WTC11 (cell line): ENCODE data around the gene C12orf43. TPM values are rescaled to one million over a fixed set of nuclear protein-coding genes. Genes with fewer than 3 reads are reported as not detected.

Source experiments
- ATAC-seq: fragments of 200-7000 bp; cut with Tn5 transposase; 2 replicates; pipeline ENCODE4 v1.10.0; 2021; ENCODE audit warnings: mild to moderate bottlenecking, moderate library complexity
- CTCF ChIA-PET: fragments of 300-600 bp; sonication (Branson Sonifier 250); formaldehyde crosslinking; loops from one replicate; lab custom pipeline; 2021; ENCODE audit warnings: antibody characterized with exemption; lab: Charles Lee
- POLR2A ChIA-PET: fragments of 350-600 bp; sonication (Branson Sonifier 250); formaldehyde crosslinking; loops from one replicate; lab custom pipeline; 2021; ENCODE audit warnings: antibody characterized with exemption; lab: Charles Lee
- DNase-seq: peaks from one replicate; pipeline ENCODE4 v3.0.0; 2021; ENCODE audit warnings: low spot score
- H3K27ac Mint-ChIP-seq: 2 replicates; pipeline ENCODE4 v1.8.0; 2021; ENCODE audit warnings: mixed read lengths
- H3K27me3 Mint-ChIP-seq: 2 replicates; pipeline ENCODE4 v1.8.0; 2021; ENCODE audit warnings: low read depth, mild to moderate bottlenecking, moderate library complexity, mixed read lengths
- H3K36me3 Mint-ChIP-seq: 2 replicates; pipeline ENCODE4 v1.8.0; 2021; ENCODE audit warnings: mixed read lengths
- H3K4me1 Mint-ChIP-seq: 2 replicates; pipeline ENCODE4 v1.8.0; 2022; ENCODE audit warnings: mixed read lengths
- H3K4me3 Mint-ChIP-seq: 2 replicates; pipeline ENCODE4 v1.8.0; 2021; ENCODE audit warnings: mild to moderate bottlenecking, moderate library complexity, mixed read lengths
- H3K9me3 Mint-ChIP-seq: 2 replicates; pipeline ENCODE4 v1.8.0; 2021; ENCODE audit warnings: mixed read lengths
- CREM ChIP-seq: sonication (generic); formaldehyde crosslinking; IDR thresholded peaks from 2 replicates; pipeline ENCODE4 v1.8.1; 2022; ENCODE audit warnings: mild to moderate bottlenecking, missing genetic modification reagents, moderate library complexity
- E2F5 ChIP-seq: sonication (generic); formaldehyde crosslinking; IDR thresholded peaks from 2 replicates; pipeline ENCODE4 v1.8.1; 2022; ENCODE audit warnings: mild to moderate bottlenecking, moderate library complexity, missing genetic modification reagents
- ELF4 ChIP-seq: sonication (generic); formaldehyde crosslinking; IDR thresholded peaks from 2 replicates; pipeline ENCODE4 v1.8.1; 2022; ENCODE audit warnings: low read depth, mild to moderate bottlenecking, moderate library complexity, missing genetic modification reagents
- EMX1 ChIP-seq: fragments of 250-450 bp; sonication (Bioruptor Pico); IDR thresholded peaks from 2 replicates; pipeline ENCODE4 v1.8.0; 2021; ENCODE audit warnings: mild to moderate bottlenecking
- ERG ChIP-seq: fragments of 250-450 bp; sonication (Bioruptor Pico); IDR thresholded peaks from 2 replicates; pipeline ENCODE4 v1.8.0; 2021; ENCODE audit warnings: mild to moderate bottlenecking
- ESRRA ChIP-seq: sonication (generic); formaldehyde crosslinking; IDR thresholded peaks from 2 replicates; pipeline ENCODE4 v1.8.1; 2022; ENCODE audit warnings: mild to moderate bottlenecking, missing genetic modification reagents, borderline replicate concordance
- ETV6 ChIP-seq: sonication (generic); formaldehyde crosslinking; IDR thresholded peaks from 2 replicates; pipeline ENCODE4 v1.8.1; 2022; ENCODE audit warnings: mild to moderate bottlenecking, missing genetic modification reagents
- FOXK1 ChIP-seq: sonication (generic); formaldehyde crosslinking; IDR thresholded peaks from 2 replicates; pipeline ENCODE4 v1.8.0; 2022; ENCODE audit warnings: mild to moderate bottlenecking, moderate library complexity, missing genetic modification reagents
- GABPB1 ChIP-seq: sonication (generic); formaldehyde crosslinking; IDR thresholded peaks from 2 replicates; pipeline ENCODE4 v1.8.1; 2023; ENCODE audit warnings: mild to moderate bottlenecking, missing genetic modification reagents
- IRF1 ChIP-seq: sonication (generic); formaldehyde crosslinking; IDR thresholded peaks from 2 replicates; pipeline ENCODE4 v1.8.0; 2023; ENCODE audit warnings: missing genetic modification reagents
- KAT7 ChIP-seq: sonication (generic); formaldehyde crosslinking; IDR thresholded peaks from 2 replicates; pipeline ENCODE4 v1.8.1; 2023; ENCODE audit warnings: missing genetic modification reagents, mild to moderate bottlenecking, borderline replicate concordance
- MAX ChIP-seq: sonication (generic); formaldehyde crosslinking; IDR thresholded peaks from 2 replicates; pipeline ENCODE4 v1.8.0; 2022; ENCODE audit warnings: mild to moderate bottlenecking, missing genetic modification reagents
- MLX ChIP-seq: sonication (generic); formaldehyde crosslinking; IDR thresholded peaks from 2 replicates; pipeline ENCODE4 v1.8.1; 2023; ENCODE audit warnings: mild to moderate bottlenecking, missing genetic modification reagents, moderate library complexity
- MYBL2 ChIP-seq: sonication (generic); formaldehyde crosslinking; IDR thresholded peaks from 2 replicates; pipeline ENCODE4 v1.8.1; 2023; ENCODE audit warnings: mild to moderate bottlenecking, moderate library complexity, missing genetic modification reagents
- NFATC4 ChIP-seq: fragments of 250-450 bp; sonication (Bioruptor Pico); IDR thresholded peaks from 2 replicates; pipeline ENCODE4 v1.9.0; 2021; ENCODE audit warnings: mild to moderate bottlenecking
- NFYB ChIP-seq: sonication (generic); formaldehyde crosslinking; conservative IDR thresholded peaks from 2 replicates; pipeline ENCODE4 v1.8.0; 2022; ENCODE audit warnings: low read depth, missing genetic modification reagents
- PRRX2 ChIP-seq: fragments of 250-450 bp; sonication (Bioruptor Pico); IDR thresholded peaks from 2 replicates; pipeline ENCODE4 v1.8.0; 2021; ENCODE audit warnings: mild to moderate bottlenecking
- SOX15 ChIP-seq: fragments of 250-450 bp; sonication (Bioruptor Pico); IDR thresholded peaks from 2 replicates; pipeline ENCODE4 v1.9.0; 2021; ENCODE audit warnings: mild to moderate bottlenecking
- TEAD4 ChIP-seq: sonication (generic); formaldehyde crosslinking; IDR thresholded peaks from 2 replicates; pipeline ENCODE4 v1.8.0; 2022; ENCODE audit warnings: mild to moderate bottlenecking, missing genetic modification reagents
- USF1 ChIP-seq: sonication (generic); formaldehyde crosslinking; IDR thresholded peaks from 2 replicates; pipeline ENCODE4 v1.8.0; 2022; ENCODE audit warnings: mild to moderate bottlenecking, missing genetic modification reagents
- ZBTB21 ChIP-seq: sonication (generic); formaldehyde crosslinking; IDR thresholded peaks from 2 replicates; pipeline ENCODE4 v1.8.1; 2023; ENCODE audit warnings: mild to moderate bottlenecking, missing genetic modification reagents, borderline replicate concordance
- ZNF121 ChIP-seq: sonication (generic); formaldehyde crosslinking; IDR thresholded peaks from 2 replicates; pipeline ENCODE4 v1.8.0; 2023; ENCODE audit warnings: missing genetic modification reagents
- ZNF138 ChIP-seq: sonication (generic); formaldehyde crosslinking; conservative IDR thresholded peaks from 2 replicates; pipeline ENCODE4 v1.8.1; 2022; ENCODE audit warnings: mild to moderate bottlenecking, moderate library complexity, missing genetic modification reagents
- ZNF219 ChIP-seq: sonication (generic); formaldehyde crosslinking; IDR thresholded peaks from 2 replicates; pipeline ENCODE4 v1.8.0; 2023; ENCODE audit warnings: missing genetic modification reagents, mild to moderate bottlenecking, borderline replicate concordance
- ZNF232 ChIP-seq: sonication (generic); formaldehyde crosslinking; IDR thresholded peaks from 2 replicates; pipeline ENCODE4 v1.8.0; 2022; ENCODE audit warnings: mild to moderate bottlenecking, missing genetic modification reagents
- ZNF396 ChIP-seq: fragments of 250-450 bp; sonication (Bioruptor Pico); IDR thresholded peaks from 2 replicates; pipeline ENCODE4 v1.8.0; 2021; ENCODE audit warnings: mild to moderate bottlenecking, moderate library complexity, borderline replicate concordance
- ZNF423 ChIP-seq: fragments of 250-450 bp; sonication (Bioruptor Pico); IDR thresholded peaks from 2 replicates; pipeline ENCODE4 v2.1.2; 2022; ENCODE audit warnings: mild to moderate bottlenecking, moderate library complexity
- ZNF425 ChIP-seq: fragments of 250-450 bp; sonication (Bioruptor Pico); conservative IDR thresholded peaks from 2 replicates; pipeline ENCODE4 v1.9.0; 2021; ENCODE audit warnings: mild to moderate bottlenecking
- total RNA-seq: library from RNA; stranded (reverse); gene quantifications from 3 replicates; pipeline ENCODE4 v1.2.3, GENCODE V29; 2021

C12orf43 gene
- total RNA-seq, 1 experiment from 2014 or later = 20.7 TPM

GRCh38 chr12:121059031-121059898 is 43.0 kb upstream of the C12orf43 start:
- Mint-ChIP-seq H3K27ac (no peak overlapping the region), H3K36me3 (no peaks in the 10 kb centered on the region), H3K9me3 (no peaks in the 10 kb centered on the region), H3K27me3 (no peaks in the 10 kb centered on the region), H3K4me1 (peaks cover 3% of the 10 kb centered on the region), H3K4me3 (no peak overlapping the region)
- CTCF ChIA-PET = interaction anchor here (0.5 to 2.1 kb wide), 24 partner anchors 10 to 459 kb away, joined by 3 to 25 read pairs (median 5); partner anchors contain the start of gene P2RX7
- POLR2A ChIA-PET = no interaction called here
- ATAC-seq (no peak), DNase-seq (no peak)
- TF ChIP-seq ZNF396 (CRISPR knock-in tag) (no peak), KAT7 (CRISPR knock-in tag) (no peak), E2F5 (CRISPR knock-in tag) (no peak), ZNF138 (CRISPR knock-in tag) (no peak), ETV6 (CRISPR knock-in tag) (no peak), ZNF219 (CRISPR knock-in tag) (no peak), FOXK1 (no peak), MYBL2 (no peak), NFATC4 (CRISPR knock-in tag) (no peak), ELF4 (CRISPR knock-in tag) (no peak), MLX (CRISPR knock-in tag) (no peak), MAX (CRISPR knock-in tag) (no peak), SOX15 (CRISPR knock-in tag) (no peak), ERG (CRISPR knock-in tag) (no peak), TEAD4 (no peak), NFYB (CRISPR knock-in tag) (no peak)

- CTCF ChIA-PET = interaction anchor here (1.1 to 1.6 kb wide), 2 partner anchors 10 to 53 kb away, joined by 4 to 15 read pairs; no protein-coding TSS in a partner anchor
These were observed 41.5 kb upstream of the C12orf43 start for GRCh38 chr12:121057794-121058193.

More at GRCh38 chr12:121057794-121058193, 41.5 kb upstream of the C12orf43 start:
- Mint-ChIP-seq H3K4me3 (no peak overlapping the region), H3K4me1 (peaks cover 3% of the 10 kb centered on the region), H3K27ac (no peak overlapping the region), H3K27me3 (no peaks in the 10 kb centered on the region), H3K36me3 (no peaks in the 10 kb centered on the region), H3K9me3 (no peaks in the 10 kb centered on the region)
- DNase-seq (no peak), ATAC-seq (no peak)
- no peak for TF ChIP-seq ZNF232 (CRISPR knock-in tag)
- no peak for TF ChIP-seq TEAD4
- no peak for TF ChIP-seq EMX1 (CRISPR knock-in tag)
- TF ChIP-seq ZNF423 = no peak
- TF ChIP-seq KAT7 (CRISPR knock-in tag) = no peak
- no peak for TF ChIP-seq CREM (CRISPR knock-in tag)
- TF ChIP-seq ZNF425 = no peak
- TF ChIP-seq ELF4 (CRISPR knock-in tag) = no peak
- TF ChIP-seq ZBTB21 (CRISPR knock-in tag) = no peak
- TF ChIP-seq IRF1 (CRISPR knock-in tag) = no peak
- no peak for TF ChIP-seq USF1 (CRISPR knock-in tag)
- TF ChIP-seq GABPB1 (CRISPR knock-in tag) = no peak
- TF ChIP-seq ESRRA (CRISPR knock-in tag) = no peak
- no peak for TF ChIP-seq ZNF121 (CRISPR knock-in tag)
- TF ChIP-seq SOX15 (CRISPR knock-in tag) = no peak
- TF ChIP-seq PRRX2 (CRISPR knock-in tag) = no peak
- no peak for TF ChIP-seq ETV6 (CRISPR knock-in tag)
- TF ChIP-seq MYBL2 = no peak
- POLR2A ChIA-PET = no interaction called here
